ENCODE data around the gene ID3.
A peak's percentile ranks its signal among the peaks of the same experiment; 100 is the strongest.
"Not testable (repeated sequence)": the region's sequence is repeated elsewhere in the genome, so short reads cannot be mapped to it uniquely, and the experiment has no call there.

Gene ID3

GRCh38 chr1:23546897-23547584 lies 12.3 kb downstream of the ID3 start:
- no peak overlapping the region for H3K27ac ChIP-seq
- ChIA-PET CTCF (interaction anchor here (0.6 to 4.7 kb wide), 5 partner anchors 14 to 214 kb away, joined by 3 to 97 read pairs (median 12); no protein-coding TSS in a partner anchor), POLR2A (ENCODE audit: low non-redundant PET) (no interaction called here)
- TF ChIP-seq CTCF (conservative IDR thresholded peaks at IDR 0.05; ENCODE audit: low read depth), result no peak
- no peak for DNase-seq (ENCODE audit: low spot score)

- no peak overlapping the region; the same call in 1 of the 2 replicates for H3K27ac ChIP-seq
- ChIA-PET CTCF (interaction anchor here (0.6 to 4.7 kb wide), 6 partner anchors 40 to 94 kb away, joined by 4 to 97 read pairs (median 8); no protein-coding TSS in a partner anchor), POLR2A (ENCODE audit: low non-redundant PET) (no interaction called here)
- no peak for TF ChIP-seq CTCF (conservative IDR thresholded peaks at IDR 0.05; ENCODE audit: low read depth)
- DNase-seq (ENCODE audit: low spot score), result no peak
Observed at GRCh38 chr1:23545851-23546250, 13.4 kb downstream of the ID3 start.

GRCh38 chr1:23544444-23545389 lies 14.6 kb downstream of the ID3 start:
- peak overlapping the region; percentile 10; the same call in 1 of the 2 replicates for H3K27ac ChIP-seq
- CTCF ChIA-PET, result interaction anchor here (0.6 to 4.7 kb wide), 15 partner anchors 9 to 168 kb away, joined by 3 to 97 read pairs (median 3); no protein-coding TSS in a partner anchor
- POLR2A ChIA-PET (ENCODE audit: low non-redundant PET), result interaction anchor here (0.6 kb wide), 1 partner anchor 8 kb away, joined by 5 read pairs; no protein-coding TSS in a partner anchor
- TF ChIP-seq CTCF (conservative IDR thresholded peaks at IDR 0.05; ENCODE audit: low read depth), result peak; percentile 92
- DNase-seq (ENCODE audit: low spot score), result peak; percentile 79

- no peak overlapping the region for H3K27ac ChIP-seq
- no peak for TF ChIP-seq CTCF (conservative IDR thresholded peaks at IDR 0.05; ENCODE audit: low read depth)
- no peak for DNase-seq (ENCODE audit: low spot score)
- CTCF ChIA-PET, result interaction anchor here (0.5 to 4.7 kb wide), 8 partner anchors 21 to 275 kb away, joined by 3 to 97 read pairs (median 4); no protein-coding TSS in a partner anchor
- POLR2A ChIA-PET (ENCODE audit: low non-redundant PET), result interaction anchor here (0.6 kb wide), 2 partner anchors 9 to 100 kb away, joined by 5 to 10 read pairs; no protein-coding TSS in a partner anchor
Observed at GRCh38 chr1:23543707-23544443, 15.4 kb downstream of the ID3 start.

GRCh38 chr1:23542940-23543339 lies 16.4 kb downstream of the ID3 start:
- DNase-seq (ENCODE audit: low spot score); POLR2A ChIA-PET (ENCODE audit: low non-redundant PET): not testable (repeated sequence)
- CTCF ChIA-PET, result interaction anchor here (1.0 to 4.7 kb wide), 3 partner anchors 46 to 95 kb away, joined by 3 to 97 read pairs (median 9); no protein-coding TSS in a partner anchor
- H3K27ac ChIP-seq, result peak overlapping the region; percentile 2; the same call in 1 of the 2 replicates

GRCh38 chr1:23539698-23540266 lies 19.5 kb downstream of the ID3 start:
- POLR2A ChIA-PET (ENCODE audit: low non-redundant PET), result interaction anchor here (0.6 kb wide), 2 partner anchors 42 to 422 kb away, joined by 3 read pairs; no protein-coding TSS in a partner anchor
- CTCF ChIA-PET, result interaction anchor here (0.6 to 2.0 kb wide), 17 partner anchors 9 to 194 kb away, joined by 3 to 39 read pairs (median 4); partner anchors contain the start of gene E2F2
- DNase-seq (ENCODE audit: low spot score), result peak; percentile 89
- TF ChIP-seq CTCF (conservative IDR thresholded peaks at IDR 0.05; ENCODE audit: low read depth), result peak; percentile 95
- H3K27ac ChIP-seq, result no peak overlapping the region
